ENCODE measurements around the gene MACROH2A1.

The MACROH2A1 gene

DNA sequence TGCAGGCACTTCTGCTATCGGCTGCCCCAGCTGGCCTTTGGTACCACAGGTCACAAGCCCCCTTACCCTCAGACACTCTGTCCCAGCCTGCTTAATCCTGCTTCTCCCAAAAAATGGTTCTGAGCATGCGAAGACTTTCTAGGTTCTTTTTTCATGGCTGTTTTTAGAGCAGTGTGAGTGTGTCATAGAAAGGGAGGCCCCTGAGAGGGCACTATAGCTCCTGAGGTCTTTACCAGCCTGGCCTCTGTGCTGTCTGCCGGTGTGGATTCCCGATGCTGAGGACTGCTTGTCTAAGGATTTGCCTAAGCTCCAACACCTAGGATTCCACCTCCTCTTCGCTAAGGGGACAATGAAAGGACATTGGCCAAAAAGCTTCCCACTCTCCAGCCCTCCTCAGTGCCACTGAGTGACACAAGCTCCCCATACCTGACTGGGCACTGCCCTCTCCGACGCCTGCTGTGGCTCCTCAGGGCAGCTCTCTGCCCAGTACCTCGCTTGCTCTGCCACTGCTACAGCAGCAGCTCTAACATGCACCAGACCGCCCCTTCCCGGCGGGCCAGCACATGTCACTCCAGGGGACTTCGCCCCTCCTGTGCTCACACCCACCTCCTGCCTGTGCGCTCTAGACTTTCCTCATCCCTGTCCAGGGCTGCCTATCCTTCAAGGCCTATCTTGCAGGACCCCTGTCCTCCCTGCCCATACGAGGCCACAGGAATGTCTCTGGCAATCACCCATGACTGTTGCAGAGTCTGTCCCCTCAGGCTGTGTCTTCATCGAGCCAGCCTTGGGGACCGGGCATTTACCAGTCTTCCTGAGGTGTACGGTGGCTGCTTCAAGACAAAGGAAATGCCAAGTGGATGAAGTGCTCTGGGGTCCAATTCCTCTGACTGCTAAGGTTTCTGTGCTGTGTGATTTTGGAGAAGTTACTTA is 21.0 kb downstream of the MACROH2A1 start:
- TF ChIP-seq SPI1 (IDR thresholded peaks at IDR 0.05; ENCODE audit: borderline replicate concordance, low read depth) = no peak
- TF ChIP-seq CTCF (IDR thresholded peaks at IDR 0.05; ENCODE audit: insufficient read depth, low read length) = no peak
- TF ChIP-seq POLR2AphosphoS5 (IDR thresholded peaks at IDR 0.05; ENCODE audit: low read depth) = no peak
- H3K27ac ChIP-seq (replicated peaks) = no peak overlapping the region
- no peak overlapping the region for H3K4me3 ChIP-seq (replicated peaks; ENCODE audit: insufficient read depth, low read length)
- DNase-seq (ENCODE audit: low read depth in 1 of 2, low spot score in 1 of 2) = no peak
- H3K27me3 ChIP-seq (ENCODE audit: insufficient read depth, poor library complexity, severe bottlenecking) = no peaks in the 10 kb centered on the region

DNA sequence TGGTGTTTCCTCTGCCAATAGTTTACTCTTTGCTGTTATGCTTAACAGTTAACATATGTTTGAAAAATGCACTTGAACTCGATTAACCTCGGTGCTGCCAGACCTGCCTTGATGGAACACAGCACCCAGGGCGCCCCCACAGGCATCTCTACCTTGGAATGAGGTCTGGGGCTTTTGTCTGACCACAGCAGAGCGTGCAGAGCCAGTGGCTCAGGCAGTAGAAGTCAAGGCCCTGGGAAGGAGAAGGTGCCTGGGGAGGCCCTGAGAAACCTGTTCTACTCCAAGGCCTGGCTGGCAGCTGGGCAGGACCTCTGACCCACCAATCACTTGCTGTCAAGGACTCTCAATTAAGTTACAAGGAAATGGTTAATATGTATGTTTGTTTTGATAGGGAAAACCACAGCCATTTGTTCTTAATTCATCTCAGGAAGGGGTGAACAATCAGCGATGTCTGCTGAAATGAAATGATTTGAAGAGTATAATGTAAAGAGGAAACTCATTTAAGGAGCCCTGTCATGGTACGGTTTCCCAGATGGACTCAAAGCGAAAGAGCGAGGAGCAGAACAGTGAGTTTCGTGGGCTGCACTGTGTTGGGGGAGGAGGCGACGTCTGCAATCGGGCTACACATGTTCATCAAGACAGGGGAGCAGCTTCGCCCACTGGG is 21.9 kb downstream of the MACROH2A1 start:
- no peak for DNase-seq (ENCODE audit: low read depth in 1 of 2, low spot score in 1 of 2)
- Histone ChIP-seq H3K4me3 (replicated peaks; ENCODE audit: insufficient read depth, low read length) (no peak overlapping the region), H3K27me3 (ENCODE audit: insufficient read depth, poor library complexity, severe bottlenecking) (no peaks in the 10 kb centered on the region), H3K27ac (replicated peaks) (no peak overlapping the region)
- TF ChIP-seq SPI1 (IDR thresholded peaks at IDR 0.05; ENCODE audit: borderline replicate concordance, low read depth) = no peak
- no peak for TF ChIP-seq GABPA (IDR thresholded peaks at IDR 0.05; ENCODE audit: low read depth)
- no peak for TF ChIP-seq REST (IDR thresholded peaks at IDR 0.05; ENCODE audit: insufficient replicate concordance, low read depth)
- TF ChIP-seq POLR2AphosphoS5 (IDR thresholded peaks at IDR 0.05; ENCODE audit: low read depth) = no peak
- no peak for TF ChIP-seq CTCF (IDR thresholded peaks at IDR 0.05; ENCODE audit: insufficient read depth, low read length)

DNA sequence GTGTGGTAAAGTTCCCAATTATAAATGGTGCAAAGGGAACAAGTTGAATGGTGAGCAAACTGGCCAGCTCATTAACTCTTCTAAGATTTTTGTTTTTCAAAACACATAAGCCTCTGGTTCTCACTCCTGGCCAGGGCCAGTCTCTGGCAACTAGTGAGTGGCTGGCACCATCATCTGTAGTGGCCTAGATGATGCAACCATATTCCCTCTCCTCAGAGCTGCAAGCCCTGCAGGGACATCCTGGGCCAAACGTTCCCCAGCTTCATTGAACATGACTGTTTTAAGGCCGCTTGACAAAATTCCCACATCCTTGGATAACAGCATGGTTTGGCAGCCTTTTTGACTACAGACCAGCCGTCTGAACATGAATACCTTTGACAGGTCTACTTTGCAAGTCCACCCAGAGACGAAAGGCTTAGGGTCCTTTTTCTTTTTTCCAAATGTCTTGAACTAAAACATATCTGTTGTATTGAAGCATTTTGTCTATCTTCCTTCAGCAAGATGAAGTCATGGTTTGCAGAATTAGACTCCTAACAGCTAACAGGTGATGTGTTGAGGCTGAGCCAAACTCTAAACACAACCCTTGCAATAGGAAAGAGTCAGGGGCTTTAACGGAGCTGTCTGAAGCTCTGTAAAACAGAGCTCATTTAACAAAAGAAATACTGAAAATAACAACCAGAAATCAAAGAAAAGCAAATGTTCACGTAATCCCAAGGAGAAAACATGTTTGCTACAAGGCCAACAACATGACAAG is 23.8 kb downstream of the MACROH2A1 start:
- no peak overlapping the region for H3K4me3 ChIP-seq (replicated peaks; ENCODE audit: insufficient read depth, low read length)
- H3K27me3 ChIP-seq (ENCODE audit: insufficient read depth, poor library complexity, severe bottlenecking) = no peaks in the 10 kb centered on the region
- H3K27ac ChIP-seq (replicated peaks) = no peak overlapping the region
- TF ChIP-seq GABPA (IDR thresholded peaks at IDR 0.05; ENCODE audit: low read depth) = no peak
- no peak for TF ChIP-seq SPI1 (IDR thresholded peaks at IDR 0.05; ENCODE audit: borderline replicate concordance, low read depth)
- no peak for TF ChIP-seq CTCF (IDR thresholded peaks at IDR 0.05; ENCODE audit: insufficient read depth, low read length)
- no peak for TF ChIP-seq REST (IDR thresholded peaks at IDR 0.05; ENCODE audit: insufficient replicate concordance, low read depth)
- TF ChIP-seq POLR2AphosphoS5 (IDR thresholded peaks at IDR 0.05; ENCODE audit: low read depth) = no peak
- DNase-seq (ENCODE audit: low read depth in 1 of 2, low spot score in 1 of 2) = no peak
